Thoracic aorta (tissue), 2 donors: Measurements from ENCODE around the gene ACTRT1. TPM values are rescaled to one million over a fixed set of nuclear protein-coding genes. Genes with fewer than 3 reads are reported as not detected.

Source experiments
- ATAC-seq: fragments of 150-250 bp; one replicate; pipeline ENCODE4 v1.8.0; 2017; ENCODE audit warnings: low read depth; ENCODE audit not compliant: insufficient number of reproducible peaks, low FRiP score
- DNase-seq: peaks from one replicate; pipeline ENCODE4 v3.0.0-alpha.2; 2020; ENCODE audit warnings: low spot score
- H3K27ac ChIP-seq, 2 donors: fragments of 200-600 bp; sonication (generic); 1 replicate in 1 of 2; 2 replicates in 1 of 2; pipeline ENCODE4 v1.5.1; 2016; ENCODE audit warnings: mild to moderate bottlenecking in 2 of 2, moderate library complexity in 2 of 2
- H3K27me3 ChIP-seq: fragments of 200-600 bp; sonication (generic); replicated peaks from 2 replicates; pipeline ENCODE4 v1.6.0; 2016; ENCODE audit warnings: mild to moderate bottlenecking; ENCODE audit not compliant: insufficient read depth
- H3K36me3 ChIP-seq: fragments of 200-600 bp; sonication (generic); one replicate; pipeline ENCODE4 v1.5.1; 2016
- H3K4me1 ChIP-seq, 2 donors: fragments of 200-600 bp; sonication (generic); 1 replicate in 1 of 2; 2 replicates in 1 of 2; pipeline versions ENCODE4 v1.5.1 to v1.6.0; 2016; ENCODE audit warnings: low read depth in 2 of 2, mild to moderate bottlenecking in 1 of 2; ENCODE audit not compliant: control insufficient read depth in 1 of 2
- H3K4me3 ChIP-seq: fragments of 200-600 bp; sonication (generic); 2 replicates; pipeline ENCODE4 v1.5.1; 2016; ENCODE audit warnings: mild to moderate bottlenecking
- H3K9me3 ChIP-seq: fragments of 200-600 bp; sonication (generic); 2 replicates; pipeline ENCODE4 v1.5.1; 2016
- total RNA-seq, 2 donors: library from RNA; depleted of rRNA; stranded (reverse); fragments of >200 nt; gene quantifications; one replicate each; pipeline versions ENCODE4 v1.1.0 to v1.2.3, GENCODE V29; 2016
- TF ChIP-seq, protein P1 (sequence below): fragments of 200-600 bp; sonication (generic); IDR thresholded peaks from one replicate; pipeline ENCODE4 v1.5.1; 2019; ENCODE audit warnings: antibody characterized with exemption

ACTRT1 gene
- total RNA-seq, 2 donors from 2014 or later: not detected

GRCh38 chrX:128021566-128021965 is 30.6 kb downstream of the ACTRT1 start:
- ATAC-seq: no peak
- H3K4me3 ChIP-seq: no peak overlapping the region
- no peaks in the 10 kb centered on the region for H3K36me3 ChIP-seq

DNA sequence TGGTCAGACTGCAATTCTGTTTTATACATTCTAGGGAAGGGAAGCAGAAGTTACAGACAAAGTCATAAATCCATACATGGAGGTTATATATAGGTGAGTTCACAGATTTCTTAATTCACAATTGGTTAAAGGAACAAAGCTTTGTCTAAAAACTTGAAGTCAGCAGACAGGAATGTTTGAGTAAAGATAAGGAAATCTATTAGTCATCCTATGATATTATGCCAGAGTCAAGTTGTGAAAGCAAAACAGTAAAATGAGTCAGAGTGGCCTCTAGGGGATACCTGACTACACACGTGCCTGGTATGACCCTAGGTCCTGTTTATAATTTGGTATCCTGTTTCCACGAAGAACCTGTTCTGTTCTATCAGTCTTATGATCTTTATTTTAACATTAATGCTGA is 31.5 kb downstream of the ACTRT1 start:
- ATAC-seq (no peak), DNase-seq (no peak)
- Histone ChIP-seq H3K4me1 (no peaks in the 10 kb centered on the region), H3K27ac (no peak overlapping the region), H3K27me3 (no peaks in the 10 kb centered on the region), H3K9me3 (no peaks in the 10 kb centered on the region), H3K36me3 (no peaks in the 10 kb centered on the region), H3K4me3 (no peak overlapping the region)
- TF ChIP-seq, protein P1, sequence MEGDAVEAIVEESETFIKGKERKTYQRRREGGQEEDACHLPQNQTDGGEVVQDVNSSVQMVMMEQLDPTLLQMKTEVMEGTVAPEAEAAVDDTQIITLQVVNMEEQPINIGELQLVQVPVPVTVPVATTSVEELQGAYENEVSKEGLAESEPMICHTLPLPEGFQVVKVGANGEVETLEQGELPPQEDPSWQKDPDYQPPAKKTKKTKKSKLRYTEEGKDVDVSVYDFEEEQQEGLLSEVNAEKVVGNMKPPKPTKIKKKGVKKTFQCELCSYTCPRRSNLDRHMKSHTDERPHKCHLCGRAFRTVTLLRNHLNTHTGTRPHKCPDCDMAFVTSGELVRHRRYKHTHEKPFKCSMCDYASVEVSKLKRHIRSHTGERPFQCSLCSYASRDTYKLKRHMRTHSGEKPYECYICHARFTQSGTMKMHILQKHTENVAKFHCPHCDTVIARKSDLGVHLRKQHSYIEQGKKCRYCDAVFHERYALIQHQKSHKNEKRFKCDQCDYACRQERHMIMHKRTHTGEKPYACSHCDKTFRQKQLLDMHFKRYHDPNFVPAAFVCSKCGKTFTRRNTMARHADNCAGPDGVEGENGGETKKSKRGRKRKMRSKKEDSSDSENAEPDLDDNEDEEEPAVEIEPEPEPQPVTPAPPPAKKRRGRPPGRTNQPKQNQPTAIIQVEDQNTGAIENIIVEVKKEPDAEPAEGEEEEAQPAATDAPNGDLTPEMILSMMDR: no peak

More at GRCh38 chrX:128021566-128021965, 30.6 kb downstream of the ACTRT1 start:
- TF ChIP-seq, protein P1: no peak
- DNase-seq: no peak
- H3K27ac ChIP-seq: no peak overlapping the region
- H3K4me1 ChIP-seq: no peaks in the 10 kb centered on the region
- no peaks in the 10 kb centered on the region for H3K9me3 ChIP-seq
- no peaks in the 10 kb centered on the region for H3K27me3 ChIP-seq

- TF ChIP-seq, protein P1: no peak
- H3K4me1 ChIP-seq: no peaks in the 10 kb centered on the region
- no peak overlapping the region for H3K4me3 ChIP-seq
- H3K9me3 ChIP-seq: no peaks in the 10 kb centered on the region
- no peaks in the 10 kb centered on the region for H3K36me3 ChIP-seq
- no peak for DNase-seq
- ATAC-seq: no peak
- no peak overlapping the region for H3K27ac ChIP-seq
- no peaks in the 10 kb centered on the region for H3K27me3 ChIP-seq
These were observed 33.0 kb downstream of the ACTRT1 start for GRCh38 chrX:128019218-128019617.

DNA sequence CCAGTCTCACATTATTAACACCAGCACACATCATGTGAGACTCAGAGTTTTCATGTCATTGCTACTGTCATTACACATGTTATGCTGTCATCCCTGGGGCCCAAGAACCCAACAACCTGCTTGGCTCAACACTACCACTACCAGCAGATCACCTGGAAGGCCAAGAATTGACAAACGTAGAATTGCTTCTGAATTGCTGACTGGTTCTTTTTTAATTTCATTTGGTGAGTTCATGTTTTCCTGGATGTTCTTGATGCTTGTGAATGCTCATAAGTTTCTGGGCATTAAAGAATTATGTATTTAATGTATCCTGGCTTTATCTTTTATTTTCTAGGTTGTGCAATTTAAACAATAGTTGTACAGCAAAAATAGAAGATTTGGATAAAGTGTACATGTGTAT is 40.2 kb downstream of the ACTRT1 start:
- Histone ChIP-seq H3K9me3 (no peaks in the 10 kb centered on the region), H3K36me3 (no peaks in the 10 kb centered on the region), H3K4me1 (no peaks in the 10 kb centered on the region), H3K27me3 (no peaks in the 10 kb centered on the region), H3K4me3 (no peak overlapping the region), H3K27ac (no peak overlapping the region)
- no peak for DNase-seq
- TF ChIP-seq, protein P1: no peak
- no peak for ATAC-seq

DNA sequence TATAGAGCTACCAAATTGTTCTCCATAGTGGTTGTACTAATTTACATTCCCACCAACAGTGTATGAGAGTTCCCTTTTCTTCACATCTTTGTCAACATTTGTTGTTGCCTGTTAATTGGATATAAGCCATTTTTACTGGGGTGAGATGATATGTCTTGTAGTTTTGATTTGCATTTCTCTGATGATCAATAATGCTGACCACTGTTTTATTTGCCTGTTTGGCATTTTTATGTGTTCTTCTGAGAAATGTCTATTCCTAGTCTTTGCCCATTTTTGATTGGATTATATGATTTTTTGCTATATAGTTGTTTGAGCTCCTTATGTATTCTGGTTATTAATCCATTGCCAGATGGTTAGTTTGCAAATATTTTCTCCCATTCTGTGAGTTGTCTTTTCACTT is 44.3 kb downstream of the ACTRT1 start:
- Histone ChIP-seq H3K27me3 (no peaks in the 10 kb centered on the region), H3K27ac (no peak overlapping the region), H3K9me3 (no peaks in the 10 kb centered on the region), H3K4me1 (no peaks in the 10 kb centered on the region), H3K4me3 (no peak overlapping the region), H3K36me3 (no peaks in the 10 kb centered on the region)
- ATAC-seq (no peak), DNase-seq (no peak)
- TF ChIP-seq, protein P1: no peak
